Esophagus squamous epithelium (tissue), 4 donors: ENCODE data around the gene STAG1.

Source experiments
- POLR2A ChIP-seq, 4 donors: fragments of 450-650 bp; IDR thresholded peaks; one replicate each; pipeline ENCODE4 v1.6.1; 2017; ENCODE audit warnings: antibody characterized with exemption in 4 of 4, mild to moderate bottlenecking in 4 of 4, moderate library complexity in 3 of 4
- TF ChIP-seq, protein P1 (sequence below), 6 experiments: fragments of 450-650 bp in 4 of 6; fragments of 200-600 bp in 2 of 6; sonication (generic) in 2 of 6; IDR thresholded peaks; one replicate each; pipeline ENCODE4 v1.5.1; 2016 to 2019; ENCODE audit warnings: antibody characterized with exemption in 6 of 6, mild to moderate bottlenecking in 4 of 6, moderate library complexity in 4 of 6

DNA sequence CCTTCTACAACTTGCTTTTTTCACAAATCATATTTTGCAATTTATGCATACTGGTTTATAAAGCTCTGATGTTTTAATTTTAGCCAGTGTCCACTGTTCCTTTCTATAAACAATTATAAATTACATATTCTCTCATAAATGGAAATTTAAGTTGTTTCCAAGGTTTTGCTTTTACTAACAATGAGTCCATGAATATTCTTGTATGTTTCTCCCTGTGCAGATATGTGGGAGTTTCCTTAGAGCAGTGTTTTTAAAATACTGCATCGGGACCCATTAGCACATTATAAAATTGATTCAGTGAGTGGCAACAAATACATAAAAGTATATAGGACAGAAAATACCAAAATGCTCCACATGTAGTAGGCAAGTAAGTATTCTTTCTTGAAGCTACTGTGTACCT, 266.4 kb downstream of the STAG1 start:
- TF ChIP-seq, protein P1, sequence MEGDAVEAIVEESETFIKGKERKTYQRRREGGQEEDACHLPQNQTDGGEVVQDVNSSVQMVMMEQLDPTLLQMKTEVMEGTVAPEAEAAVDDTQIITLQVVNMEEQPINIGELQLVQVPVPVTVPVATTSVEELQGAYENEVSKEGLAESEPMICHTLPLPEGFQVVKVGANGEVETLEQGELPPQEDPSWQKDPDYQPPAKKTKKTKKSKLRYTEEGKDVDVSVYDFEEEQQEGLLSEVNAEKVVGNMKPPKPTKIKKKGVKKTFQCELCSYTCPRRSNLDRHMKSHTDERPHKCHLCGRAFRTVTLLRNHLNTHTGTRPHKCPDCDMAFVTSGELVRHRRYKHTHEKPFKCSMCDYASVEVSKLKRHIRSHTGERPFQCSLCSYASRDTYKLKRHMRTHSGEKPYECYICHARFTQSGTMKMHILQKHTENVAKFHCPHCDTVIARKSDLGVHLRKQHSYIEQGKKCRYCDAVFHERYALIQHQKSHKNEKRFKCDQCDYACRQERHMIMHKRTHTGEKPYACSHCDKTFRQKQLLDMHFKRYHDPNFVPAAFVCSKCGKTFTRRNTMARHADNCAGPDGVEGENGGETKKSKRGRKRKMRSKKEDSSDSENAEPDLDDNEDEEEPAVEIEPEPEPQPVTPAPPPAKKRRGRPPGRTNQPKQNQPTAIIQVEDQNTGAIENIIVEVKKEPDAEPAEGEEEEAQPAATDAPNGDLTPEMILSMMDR (IDR thresholded peaks at IDR 0.05), result no peak
- TF ChIP-seq POLR2A (IDR thresholded peaks at IDR 0.05), result no peak
